GM18873 (cell line): ENCODE data around the gene EPDR1.
A peak's percentile ranks its signal among the peaks of the same experiment; 100 is the strongest.

ENCODE experiments used
- ATAC-seq: cut with Tn5 transposase; IDR thresholded peaks from one replicate; pipeline ENCODE4 v1.9.1; 2021; ENCODE audit warnings: mild to moderate bottlenecking, moderate library complexity, moderate number of reproducible peaks; ENCODE audit not compliant: unreplicated experiment, low FRiP score

Gene EPDR1

DNA sequence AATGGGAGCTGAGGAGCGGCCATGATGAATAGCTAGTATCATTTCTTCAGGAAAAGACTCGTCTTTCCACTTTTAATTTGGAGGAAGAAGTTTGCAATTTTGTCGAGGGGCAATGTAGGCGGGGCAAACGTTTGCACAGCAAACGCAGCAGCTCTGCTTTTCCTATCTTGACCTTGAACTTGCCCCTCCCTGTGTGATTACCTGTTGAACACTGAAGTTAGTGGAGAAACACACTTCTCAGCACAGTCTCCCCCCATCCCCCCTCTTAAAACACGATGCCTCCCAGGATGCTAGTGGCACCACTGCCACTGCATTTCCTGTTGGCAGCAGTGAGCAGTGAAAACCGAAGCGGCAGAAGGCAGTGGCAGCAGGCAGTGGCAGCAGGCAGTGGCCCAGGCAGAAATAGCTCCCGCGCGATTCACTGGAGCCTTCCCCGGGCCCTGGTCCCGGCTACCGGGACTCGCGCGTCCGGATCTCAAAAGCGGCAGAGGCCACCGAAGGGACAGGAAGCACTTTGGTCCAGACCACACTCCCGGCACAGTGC lies at the start of gene EPDR1:
TSS of gene EPDR1 (plus strand) at position 336 of the 544 bp plus-strand sequence. CDS start 300 bp downstream, outside the sequence.
- peak; percentile 46 for ATAC-seq

DNA sequence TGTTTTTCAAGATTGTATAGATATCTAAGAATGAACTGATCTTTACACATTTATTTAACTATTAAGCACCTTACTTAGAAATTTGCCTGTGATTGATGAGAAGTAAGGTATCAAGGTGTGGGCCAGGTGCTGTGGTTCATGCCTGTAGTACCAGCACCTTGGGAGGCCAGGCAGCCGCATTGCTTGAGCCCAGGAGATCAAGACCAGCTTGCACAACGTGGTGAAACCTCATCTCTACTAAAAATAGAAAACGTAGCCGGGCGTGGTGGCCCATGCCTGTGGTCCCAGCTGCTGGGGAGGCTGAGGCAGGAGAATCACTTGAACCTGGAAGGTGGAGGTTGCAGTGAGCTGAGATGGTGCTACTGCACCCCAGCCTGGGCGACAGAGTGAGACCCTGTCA lies 38.4 kb upstream of the EPDR1 start:
- no peak for ATAC-seq

DNA sequence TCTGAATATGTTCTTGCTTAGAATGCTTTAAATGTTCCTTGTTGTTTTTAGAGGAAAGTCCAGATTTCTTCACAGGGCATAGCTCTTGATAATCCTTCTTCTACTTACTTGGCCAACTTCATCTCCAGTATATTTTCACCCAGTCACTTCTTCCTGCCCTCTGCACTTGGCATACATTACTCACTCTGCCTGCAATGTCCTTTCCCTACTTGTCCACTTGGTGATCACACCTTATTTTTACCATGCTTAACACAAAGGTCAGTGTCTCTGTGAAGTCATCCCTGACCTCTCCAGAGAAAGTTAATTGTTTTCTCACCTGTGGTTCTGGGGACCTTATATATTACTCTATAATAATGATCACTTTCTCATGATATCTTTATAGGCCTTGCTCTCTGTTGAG lies 27.1 kb upstream of the EPDR1 start:
- no peak for ATAC-seq

DNA sequence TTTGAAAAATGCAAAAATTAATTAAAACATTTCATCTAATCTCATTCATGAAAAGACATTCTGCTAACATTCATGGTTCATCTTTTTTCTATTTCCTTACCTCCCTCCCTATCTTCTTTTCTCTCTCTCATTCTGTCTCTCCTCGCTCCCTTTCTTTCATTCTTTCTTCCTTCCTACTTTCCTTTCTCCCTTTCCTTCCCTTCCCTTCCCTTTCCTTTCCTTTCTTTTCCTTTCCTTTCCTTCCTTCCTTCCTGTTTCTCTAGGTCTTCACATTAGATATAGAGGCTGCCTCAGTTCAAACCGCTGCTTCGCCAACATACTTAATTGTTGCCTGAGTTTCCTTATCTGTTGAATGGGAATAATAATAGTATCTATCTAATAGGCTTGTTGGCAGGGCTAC lies 25.8 kb upstream of the EPDR1 start:
- no peak for ATAC-seq

DNA sequence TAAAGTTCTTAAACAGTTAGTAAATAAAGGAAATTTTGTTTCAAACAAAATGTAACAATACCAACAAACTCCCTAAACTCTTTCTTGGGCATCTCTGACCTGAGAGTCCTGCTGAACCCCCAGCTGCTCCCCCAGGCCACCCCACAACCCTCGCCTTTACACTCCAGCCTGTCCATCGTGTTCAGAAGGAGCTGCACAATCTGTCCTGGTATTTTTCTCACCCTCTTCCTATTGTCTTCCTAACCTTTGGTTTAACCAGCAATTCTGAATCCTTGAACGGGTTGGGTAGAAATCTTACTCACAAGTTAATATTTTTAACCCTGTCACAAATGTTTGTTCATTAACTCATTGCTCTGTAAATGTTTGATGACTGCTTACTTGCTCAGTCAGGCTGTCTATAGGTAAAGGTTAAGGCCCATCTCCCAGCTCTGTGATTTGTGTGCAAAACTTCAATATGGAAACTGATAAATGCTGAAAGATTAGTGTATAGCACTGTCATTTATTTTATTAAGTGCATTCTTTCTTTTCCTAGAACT lies 20.7 kb upstream of the EPDR1 start:
- ATAC-seq, result no peak

DNA sequence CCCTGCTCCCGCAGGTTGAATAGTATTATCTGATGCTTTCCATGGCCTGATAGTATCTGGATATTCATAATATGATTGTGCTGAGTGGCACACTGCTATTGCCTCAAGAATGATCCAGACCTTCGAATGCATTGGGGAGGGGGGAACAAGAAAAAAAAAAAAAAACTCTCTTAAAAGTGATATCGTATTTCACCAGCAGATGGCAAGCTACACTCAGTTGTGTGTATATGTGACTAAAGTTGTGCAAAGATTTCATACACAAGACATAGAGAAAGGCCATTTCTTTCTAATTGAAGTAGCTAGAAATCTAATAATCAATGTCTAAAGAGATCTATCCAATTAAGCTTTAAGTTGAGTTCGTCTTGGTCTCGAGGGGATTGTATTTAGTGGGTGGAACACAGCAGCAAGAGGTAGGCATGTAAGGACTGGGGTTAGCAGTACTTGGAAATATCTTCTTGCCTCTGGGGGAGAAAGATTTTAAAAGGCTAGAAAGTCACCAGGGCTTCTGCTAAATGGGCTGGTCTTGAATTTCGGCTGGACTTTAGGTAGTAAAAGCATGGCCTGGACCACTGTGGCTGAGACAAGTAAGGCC lies 19.1 kb upstream of the EPDR1 start:
- ATAC-seq, result no peak

DNA sequence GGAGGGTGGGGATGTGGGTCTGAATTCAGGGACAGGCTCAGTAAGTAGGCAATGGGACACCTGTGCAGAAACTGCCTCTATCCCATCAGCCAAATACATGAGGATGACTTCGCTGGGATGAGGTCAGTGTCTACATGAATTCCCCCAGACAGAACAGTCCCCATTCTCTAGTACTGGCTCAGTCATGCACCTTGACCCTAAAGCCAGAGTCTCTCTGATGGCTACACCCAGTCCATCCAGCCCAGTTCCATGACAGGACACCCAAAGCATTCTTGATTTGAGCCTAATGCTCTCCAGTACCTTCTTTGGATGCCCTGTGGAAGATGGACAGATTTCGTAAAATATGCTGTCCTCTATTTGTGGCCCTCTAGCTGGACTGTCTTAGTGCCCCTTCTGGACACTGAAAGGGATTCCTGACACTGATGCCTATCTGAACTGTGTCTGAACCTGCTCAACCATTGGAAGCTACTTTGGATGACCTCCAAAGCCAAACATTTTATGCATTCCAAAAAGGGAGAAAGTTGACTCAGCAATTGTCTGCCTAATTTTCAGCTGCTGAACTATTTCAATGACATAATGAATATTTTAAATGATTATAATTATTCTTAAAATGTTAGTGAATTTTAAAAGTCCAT lies 18.4 kb upstream of the EPDR1 start:
- no peak for ATAC-seq

DNA sequence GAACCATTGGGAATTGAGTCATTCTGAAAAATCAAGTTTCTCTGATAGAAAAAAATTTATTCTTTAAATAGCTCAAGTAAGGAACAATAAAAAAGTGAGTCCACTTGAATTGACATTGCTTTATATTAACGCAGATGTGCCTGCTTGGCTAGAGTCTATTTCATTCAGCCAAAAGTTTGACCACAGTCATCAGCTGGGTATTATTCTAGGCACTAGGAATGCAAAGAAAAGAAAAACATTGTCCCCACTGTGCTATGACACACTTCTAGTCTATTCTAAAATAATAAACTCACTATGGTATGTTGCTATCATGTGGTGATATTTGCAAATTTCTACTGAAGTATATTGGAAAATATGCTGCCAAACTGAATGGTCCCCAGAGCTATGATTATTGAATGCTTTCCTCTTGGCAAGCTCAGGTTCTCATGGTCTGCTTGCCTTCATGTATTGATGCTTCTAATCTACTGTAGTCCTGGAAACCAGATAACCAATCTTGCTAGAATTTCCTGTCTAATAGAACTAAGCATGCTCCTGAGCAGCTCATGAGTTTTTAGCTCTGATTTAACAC lies 12.1 kb upstream of the EPDR1 start:
- ATAC-seq, result no peak

DNA sequence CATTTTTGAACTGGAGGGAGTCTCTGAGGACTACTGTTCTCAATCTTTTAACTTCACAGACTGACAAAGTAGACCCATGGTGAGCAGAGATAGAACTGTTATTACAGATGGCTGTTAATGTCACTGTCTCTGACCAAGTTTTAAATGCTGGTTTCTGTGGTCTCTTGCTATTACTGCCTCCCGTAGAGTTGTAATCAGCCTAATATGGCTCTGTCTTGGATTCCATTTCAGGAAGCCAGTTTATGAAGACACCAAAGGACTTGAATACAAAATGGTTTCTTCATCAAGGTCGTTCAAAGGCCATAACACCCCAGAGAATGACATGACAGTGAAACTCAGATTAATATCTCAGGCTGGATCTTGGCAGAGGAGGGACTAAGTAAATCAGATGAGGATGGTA lies 7.7 kb upstream of the EPDR1 start:
- no peak for ATAC-seq

DNA sequence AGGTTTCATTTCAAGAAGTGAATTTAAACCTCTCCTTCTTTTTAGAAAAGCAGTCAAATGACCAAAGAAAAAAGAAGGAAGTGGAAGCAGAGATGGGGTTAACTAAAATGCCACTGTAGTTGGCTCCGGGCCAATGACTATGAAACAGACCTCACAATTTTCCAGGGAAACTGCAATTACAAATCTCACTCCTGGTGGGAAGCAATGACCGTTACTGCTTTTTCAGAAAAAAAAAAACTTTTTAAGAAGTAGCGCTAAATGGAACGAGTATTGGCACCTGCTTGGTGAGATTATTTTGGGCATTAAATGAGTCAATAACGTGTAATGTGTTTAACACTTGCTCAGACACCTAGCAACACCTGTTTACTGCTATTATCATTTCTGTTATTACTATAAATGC lies 5.0 kb upstream of the EPDR1 start:
- no peak for ATAC-seq

DNA sequence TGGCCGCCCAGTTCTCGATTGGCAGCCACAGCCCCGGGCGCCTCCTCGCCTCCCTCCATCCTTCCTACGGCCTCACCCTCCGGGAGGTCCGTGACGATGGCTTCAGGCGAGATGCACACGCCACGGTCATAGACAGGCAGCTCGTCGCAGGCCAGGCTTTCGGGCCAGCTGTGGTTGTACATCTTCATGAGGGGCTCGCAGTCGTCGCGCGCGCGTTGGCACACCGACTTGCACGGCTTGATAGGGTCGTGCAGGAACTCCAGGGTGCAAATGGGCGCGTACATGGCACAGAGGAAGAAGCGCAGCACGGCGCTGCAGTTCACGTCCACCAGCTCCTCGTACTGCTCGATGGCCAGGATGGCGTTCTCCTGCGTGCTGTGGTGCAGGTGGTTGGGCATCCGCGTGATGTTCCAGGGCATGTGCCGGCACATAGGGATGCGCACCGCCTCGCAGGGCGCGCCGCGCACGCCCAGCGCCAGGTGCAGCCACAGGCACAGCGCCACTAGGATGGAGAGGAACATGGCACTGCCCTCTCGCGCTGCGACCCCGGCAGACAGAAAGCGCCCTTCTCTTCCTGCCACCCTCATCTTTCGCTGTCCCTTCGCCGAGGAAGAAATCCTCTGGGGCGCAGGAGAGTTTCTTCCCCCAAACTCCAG lies 4.3 kb upstream of the EPDR1 start:
- ATAC-seq, result no peak

DNA sequence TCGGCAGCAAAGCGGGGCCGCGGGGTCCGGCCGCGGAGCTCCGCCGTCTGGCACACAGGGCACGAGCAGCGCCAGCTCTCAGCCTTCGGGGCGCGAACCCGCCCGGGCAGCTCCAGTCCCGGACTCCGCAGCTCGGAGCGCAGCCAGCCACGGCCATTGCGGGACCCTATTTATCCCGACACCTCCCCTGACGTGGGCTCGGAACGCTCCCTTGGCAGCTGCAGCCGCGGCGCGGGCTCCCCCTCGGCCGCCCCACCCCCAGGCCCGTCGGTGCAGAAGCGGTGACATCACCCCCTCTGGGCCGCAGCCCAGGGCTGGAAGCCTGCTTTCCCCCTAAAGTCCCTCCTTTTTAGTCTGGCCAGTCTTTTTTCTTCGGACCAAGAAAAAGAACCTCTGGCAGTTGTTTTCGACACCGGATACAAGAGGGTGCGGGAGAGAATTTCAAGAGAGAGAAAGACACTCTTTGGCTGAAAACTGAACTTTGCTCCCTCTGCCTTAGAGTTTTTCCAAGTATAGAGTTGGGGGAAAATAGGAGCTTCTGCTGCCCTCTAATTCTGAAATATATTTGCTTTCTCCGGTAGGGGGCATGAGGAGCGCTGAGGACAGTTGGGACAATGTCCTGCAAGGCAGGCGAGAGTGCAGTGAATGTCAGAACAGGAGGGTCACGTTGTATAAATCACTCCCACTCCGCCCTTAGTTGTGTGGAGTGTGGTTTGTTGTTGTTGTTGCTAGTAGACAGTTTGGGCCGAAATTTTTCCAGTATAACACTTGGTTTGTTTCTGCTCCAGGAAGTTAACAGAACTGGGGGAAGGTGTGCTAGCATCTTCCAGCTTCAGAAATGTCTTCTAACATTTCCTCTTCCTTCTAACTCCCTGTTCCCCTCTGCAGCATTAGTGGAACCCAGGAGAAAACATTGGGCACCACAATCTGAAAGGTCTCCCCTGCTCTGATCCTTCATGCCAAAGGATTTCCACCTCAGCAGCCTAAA lies 3.5 kb upstream of the EPDR1 start, which contains the start of gene SFRP4:
TSS of gene SFRP4 (minus strand) at position 145 of the 988 bp plus-strand sequence. CDS start 280 bp downstream, outside the sequence.
- ATAC-seq, result no peak

DNA sequence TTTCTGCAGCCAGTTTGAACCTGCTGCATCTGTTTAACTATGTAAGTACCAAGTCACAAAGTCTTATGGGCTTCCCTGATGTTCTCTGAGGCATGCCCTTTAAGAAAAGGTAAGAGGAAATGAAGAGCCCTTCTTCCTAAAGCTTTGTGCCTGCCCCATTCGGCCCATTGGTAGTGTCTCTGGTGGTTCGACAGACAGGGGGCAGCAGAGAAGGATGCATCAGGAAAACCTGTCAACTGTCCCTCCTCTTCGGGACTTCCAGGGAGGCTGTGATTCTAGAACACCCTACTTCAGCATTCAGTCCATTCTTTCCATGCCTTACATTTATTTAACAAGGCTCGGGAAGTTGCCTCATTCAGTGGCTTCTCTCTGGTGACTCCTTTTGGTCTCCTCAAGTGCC lies 1.9 kb upstream of the EPDR1 start:
- ATAC-seq, result no peak

DNA sequence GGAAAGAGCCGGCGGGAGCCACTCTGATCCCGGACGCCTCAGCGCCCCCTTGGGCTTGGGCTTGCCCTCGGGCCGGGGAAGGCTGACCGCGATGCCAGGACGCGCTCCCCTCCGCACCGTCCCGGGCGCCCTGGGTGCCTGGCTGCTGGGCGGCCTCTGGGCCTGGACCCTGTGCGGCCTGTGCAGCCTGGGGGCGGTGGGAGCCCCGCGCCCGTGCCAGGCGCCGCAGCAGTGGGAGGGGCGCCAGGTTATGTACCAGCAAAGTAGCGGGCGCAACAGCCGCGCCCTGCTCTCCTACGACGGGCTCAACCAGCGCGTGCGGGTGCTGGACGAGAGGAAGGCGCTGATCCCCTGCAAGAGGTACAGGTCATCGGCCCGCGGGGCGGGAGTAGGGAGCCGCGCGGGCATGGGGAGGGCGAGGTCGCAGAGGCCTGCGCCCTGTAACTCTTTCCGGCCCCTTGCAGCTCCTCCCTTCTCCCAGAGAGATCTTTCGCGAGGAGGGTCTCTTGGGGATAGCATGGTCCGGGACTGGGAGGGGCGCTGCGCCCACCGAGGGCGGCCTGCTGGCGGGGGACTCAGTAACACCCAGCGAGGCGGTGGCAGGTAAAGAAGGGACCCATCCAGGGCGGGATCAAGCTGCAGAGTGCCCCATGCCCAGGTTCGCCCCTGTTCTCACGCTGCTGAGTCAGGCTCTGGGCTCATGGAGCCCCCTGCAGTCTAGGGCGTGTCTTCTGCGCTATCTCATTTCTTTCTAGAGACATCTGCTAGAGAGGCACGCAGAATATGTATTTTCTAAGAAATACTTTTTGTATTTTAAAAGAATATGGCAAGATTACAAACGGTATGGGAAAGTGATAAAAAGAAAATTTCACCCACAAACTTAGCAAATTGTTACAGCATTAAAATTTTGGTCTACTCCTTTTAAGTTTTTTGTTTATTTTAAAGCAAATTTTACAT lies 687 bp downstream of the EPDR1 start:
- peak; percentile 27 for ATAC-seq

DNA sequence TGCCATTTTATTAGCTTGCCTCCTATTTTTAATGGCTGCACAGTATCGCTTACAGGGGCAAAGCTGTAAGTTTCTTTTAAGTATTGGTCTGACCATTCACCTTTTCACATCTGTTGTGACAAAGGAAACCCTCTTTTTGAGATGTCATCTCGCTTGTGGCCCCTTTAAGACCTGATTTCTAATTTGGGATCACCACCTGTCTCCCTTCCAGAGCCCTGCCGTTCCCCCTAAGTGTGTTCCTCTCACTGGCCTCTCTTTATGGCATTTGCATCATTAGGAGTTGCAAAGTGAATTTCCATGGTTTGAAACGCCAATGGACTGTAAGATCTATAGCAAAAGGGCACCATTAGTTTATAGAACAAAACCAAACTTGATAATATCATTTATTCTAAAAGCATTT lies 1.4 kb downstream of the EPDR1 start:
- no peak for ATAC-seq

DNA sequence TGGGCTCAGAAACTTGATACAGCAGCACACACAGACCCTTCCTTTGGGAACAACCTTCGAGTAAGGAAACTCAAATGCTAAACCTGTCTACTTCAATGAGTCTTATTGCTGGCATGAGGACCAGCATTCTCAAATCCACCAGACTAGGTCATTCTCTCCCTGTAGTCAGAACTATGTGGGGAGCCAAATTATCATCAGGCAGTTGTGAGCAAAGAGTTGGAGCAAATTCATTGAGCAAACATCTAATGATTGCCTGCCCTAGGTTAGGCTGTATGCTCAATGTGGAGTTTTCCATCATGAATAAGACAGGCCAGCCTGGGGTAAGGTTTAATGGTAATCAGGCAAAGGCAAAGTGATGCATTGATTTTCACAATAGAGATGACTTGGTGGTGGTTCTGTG lies 3.6 kb downstream of the EPDR1 start:
- no peak for ATAC-seq

DNA sequence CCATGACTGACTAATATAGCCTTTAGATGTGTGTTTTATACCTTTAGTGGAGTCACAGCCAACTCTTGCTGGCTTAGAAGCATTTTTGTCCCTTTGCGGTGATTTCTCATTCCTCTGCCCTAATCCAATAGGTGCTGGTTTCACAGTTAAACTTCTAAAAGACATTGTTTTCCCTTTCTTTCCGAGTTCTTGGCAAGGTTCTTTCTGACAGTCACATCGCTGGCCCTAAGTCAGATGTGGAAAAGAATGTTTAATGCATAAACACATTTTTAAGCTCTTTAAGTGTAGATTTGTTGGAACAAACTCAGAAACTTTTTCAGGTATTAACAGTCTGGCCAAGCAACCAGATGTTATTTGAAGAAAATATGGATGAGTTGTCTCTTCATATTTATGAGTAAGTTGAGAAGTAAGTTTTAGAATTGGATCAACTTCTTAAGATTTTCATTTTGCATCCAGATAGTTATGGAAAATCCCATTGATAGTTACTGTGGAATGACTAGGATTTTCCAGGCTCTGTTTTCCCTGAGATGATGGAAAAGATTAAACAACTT lies 4.1 kb downstream of the EPDR1 start:
- ATAC-seq, result no peak

DNA sequence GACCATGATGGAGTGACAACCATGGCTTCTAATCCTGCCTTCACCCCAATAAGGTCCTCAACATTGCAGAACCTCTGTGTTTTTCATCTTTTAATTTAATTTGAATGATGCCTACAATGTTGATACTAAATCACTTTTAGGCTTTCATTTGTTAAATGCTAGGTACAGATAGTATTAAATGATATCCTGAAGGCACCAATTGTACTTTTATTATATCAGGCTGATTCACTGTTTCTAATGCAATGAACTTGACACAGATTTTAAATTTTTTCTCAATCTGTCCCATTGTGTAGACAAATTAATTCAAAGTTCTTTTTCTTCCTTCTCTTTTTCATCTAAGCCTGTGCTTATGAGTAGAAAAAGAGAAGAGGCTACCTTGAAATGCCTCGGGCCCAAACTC lies 5.2 kb downstream of the EPDR1 start:
- ATAC-seq, result no peak
